Body of pancreas (tissue), 4 donors: ENCODE measurements around the gene DIP2A. TPM values are rescaled to one million over a fixed set of nuclear protein-coding genes. Genes with fewer than 3 reads are reported as not detected.

Source experiments
- ATAC-seq: fragments of 150-250 bp; one replicate; pipeline ENCODE4 v1.9.1; 2016
- DNase-seq, 4 donors: peaks; one replicate each; pipeline ENCODE4 v3.0.0-alpha.2; 2019
- H3K27ac ChIP-seq, 4 donors: fragments of 200-600 bp; sonication (generic); 1 replicate in 3 of 4; 2 replicates in 1 of 4; pipeline versions ENCODE4 v1.5.1 to v1.6.1; 2016 to 2019; ENCODE audit warnings: mild to moderate bottlenecking in 1 of 4, mixed read lengths in 1 of 4, moderate library complexity in 1 of 4
- H3K27me3 ChIP-seq, 2 donors: fragments of 200-600 bp; sonication (generic); one replicate each; pipeline ENCODE4 v1.6.0; 2016; ENCODE audit warnings: mild to moderate bottlenecking in 1 of 2
- H3K36me3 ChIP-seq, 2 donors: fragments of 200-600 bp; sonication (generic); replicated peaks in 1 of 2; 2 replicates each; pipeline ENCODE4 v1.5.1; 2016; ENCODE audit warnings: low read depth in 2 of 2; ENCODE audit not compliant: insufficient read depth in 1 of 2
- H3K4me1 ChIP-seq: fragments of 200-600 bp; sonication (generic); one replicate; pipeline ENCODE4 v1.6.0; 2016
- H3K4me3 ChIP-seq, 2 donors: fragments of 200-600 bp; sonication (generic); 1 replicate in 1 of 2; 2 replicates in 1 of 2; pipeline ENCODE4 v1.5.1; 2016 to 2019
- H3K9me3 ChIP-seq, 3 donors: fragments of 200-600 bp; sonication (generic); 1 replicate in 2 of 3; 2 replicates in 1 of 3; pipeline ENCODE4 v1.5.1; 2016
- CTCF ChIP-seq, 7 experiments: fragments of 450-650 bp in 4 of 7; fragments of 200-600 bp in 3 of 7; sonication (generic) in 3 of 7; IDR thresholded peaks; one replicate each; pipeline ENCODE4 v1.5.1; 2016 to 2019; ENCODE audit warnings: antibody characterized with exemption in 7 of 7
- POLR2A ChIP-seq, 3 donors: fragments of 450-650 bp; IDR thresholded peaks; one replicate each; pipeline ENCODE4 v1.6.1; 2016; ENCODE audit warnings: antibody characterized with exemption in 3 of 3, mild to moderate bottlenecking in 2 of 3
- whole genome bisulfite sequencing, 2 donors: methylation state at CpG; one replicate each; pipeline ENCODE4 v1.1.5; 2017; 5-methylcytosine and 5-hydroxymethylcytosine counted together
- intact Hi-C: fragments of 100-400 bp; cut with DNase I; formaldehyde crosslinking; loops from one replicate; pipeline ENCODE4 v1.15.1; 2023
- total RNA-seq, 2 donors: library from RNA; depleted of rRNA; stranded (reverse); fragments of >200 nt; gene quantifications; one replicate each; pipeline ENCODE4 v1.1.0, GENCODE V29; 2016

Gene DIP2A
- total RNA-seq, 2 donors from 2014 or later, result 28.5 to 44.2 TPM

GRCh38 chr21:46552274-46552673 lies 93.6 kb downstream of the DIP2A start:
- no peak overlapping the region for H3K4me3 ChIP-seq
- peak in 1 of 4 donors; percentile 38 for DNase-seq
- intact Hi-C loops, result no loop called here

GRCh38 chr21:46552865-46553379 lies 94.2 kb downstream of the DIP2A start:
- TF ChIP-seq CTCF (IDR thresholded peaks at IDR 0.05) (no peak), POLR2A (IDR thresholded peaks at IDR 0.05) (no peak)
- intact Hi-C loops, result no loop called here
- WGBS, 2 donors, result 98% methylated on average over 4 to 5 of the region's 5 CpGs
- DNase-seq (no peak), ATAC-seq (no peak)
- H3K27me3 ChIP-seq, result no peaks in the 10 kb centered on the region
- H3K36me3 ChIP-seq, result peaks cover 0 to 14% of the 10 kb centered on the region in 2 donors
- peak overlapping the region in 1 of 4 donors; percentile 10 for H3K27ac ChIP-seq
- H3K4me1 ChIP-seq, result no peaks in the 10 kb centered on the region
- no peak overlapping the region for H3K4me3 ChIP-seq
- no peaks in the 10 kb centered on the region for H3K9me3 ChIP-seq

More at GRCh38 chr21:46552274-46552673, 93.6 kb downstream of the DIP2A start:
- Histone ChIP-seq H3K4me1 (no peaks in the 10 kb centered on the region), H3K9me3 (no peaks in the 10 kb centered on the region), H3K27me3 (no peaks in the 10 kb centered on the region), H3K36me3 (peaks cover 0 to 14% of the 10 kb centered on the region in 2 donors), H3K27ac (peak overlapping the region in 1 of 4 donors; percentile 56)
- no peak for ATAC-seq
- TF ChIP-seq POLR2A (IDR thresholded peaks at IDR 0.05) (no peak), CTCF (IDR thresholded peaks at IDR 0.05) (no peak)
- 77 to 81% methylated on average over 5 of the region's 5 CpGs for WGBS, 2 donors

- no peak for TF ChIP-seq POLR2A (IDR thresholded peaks at IDR 0.05)
- TF ChIP-seq CTCF (IDR thresholded peaks at IDR 0.05), result no peak
- 99 to 100% methylated on average over 7 to 12 of the region's 13 CpGs for WGBS, 2 donors
- H3K9me3 ChIP-seq, result no peaks in the 10 kb centered on the region
- no peak overlapping the region for H3K27ac ChIP-seq
- no peak for ATAC-seq
- no peak overlapping the region for H3K4me3 ChIP-seq
- no peak for DNase-seq
- no peaks in the 10 kb centered on the region for H3K27me3 ChIP-seq
- no peaks in the 10 kb centered on the region for H3K4me1 ChIP-seq
- intact Hi-C loops, result no loop called here
- H3K36me3 ChIP-seq, result peaks cover 0 to 14% of the 10 kb centered on the region in 2 donors
Observed at GRCh38 chr21:46553993-46554392, 95.3 kb downstream of the DIP2A start.

GRCh38 chr21:46554431-46555224 lies 95.9 kb downstream of the DIP2A start:
- TF ChIP-seq CTCF (IDR thresholded peaks at IDR 0.05), result no peak
- no peak for TF ChIP-seq POLR2A (IDR thresholded peaks at IDR 0.05)
- 84 to 94% methylated on average over 8 to 26 of the region's 30 CpGs for WGBS, 2 donors
- peaks cover 0 to 13% of the 10 kb centered on the region in 2 donors for H3K36me3 ChIP-seq
- intact Hi-C loops, result no loop called here
- H3K27ac ChIP-seq, result no peak overlapping the region
- ATAC-seq (no peak), DNase-seq (no peak)
- peaks cover 2% of the 10 kb centered on the region for H3K4me1 ChIP-seq
- H3K9me3 ChIP-seq, result no peaks in the 10 kb centered on the region
- no peak overlapping the region for H3K4me3 ChIP-seq
- no peaks in the 10 kb centered on the region for H3K27me3 ChIP-seq
